Stimulated activated CD4-positive, alpha-beta T cell treated with anti-CD3 and anti-CD28 coated beads, TNF-alpha, amount 100 ng/mL, for 1 hour (primary cell): ENCODE data around the gene USHBP1.
A peak's percentile ranks its signal among the peaks of the same experiment; 100 is the strongest.

Experiments
- DNase-seq, 3 donors: peaks; one replicate each; pipeline ENCODE4 v3.0.0-alpha.2; 2020; ENCODE audit warnings: low read depth in 3 of 3, low spot score in 1 of 3

Gene USHBP1

GRCh38 chr19:17214508-17215126 lies 49.9 kb downstream of the USHBP1 start:
- no peak for DNase-seq

GRCh38 chr19:17213334-17213733 lies 51.2 kb downstream of the USHBP1 start:
- no peak for DNase-seq

- no peak for DNase-seq
Measured at GRCh38 chr19:17211547-17212446, 52.7 kb downstream of the USHBP1 start.

- no peak for DNase-seq
Measured at GRCh38 chr19:17210296-17210695, 54.2 kb downstream of the USHBP1 start.

- DNase-seq: no peak
Measured at GRCh38 chr19:17209126-17210036, 55.2 kb downstream of the USHBP1 start.

- DNase-seq: no peak
Measured at GRCh38 chr19:17206736-17207581, 57.6 kb downstream of the USHBP1 start.

- DNase-seq: peak in 1 of 3 donors; percentile 41
Measured at GRCh38 chr19:17205237-17206140, 59.1 kb downstream of the USHBP1 start.

- no peak for DNase-seq
Measured at GRCh38 chr19:17202713-17203112, 61.8 kb downstream of the USHBP1 start.

- DNase-seq: no peak
Measured at GRCh38 chr19:17202249-17202648, 62.3 kb downstream of the USHBP1 start.

- no peak for DNase-seq
Measured at GRCh38 chr19:17200408-17201079, 64.0 kb downstream of the USHBP1 start.
